ENCODE results near the gene NECAB3.

The NECAB3 gene

GRCh38 chr20:33686100-33686983 lies 12.1 kb upstream of the NECAB3 start, which contains the start of gene E2F1:
E2F1 (minus strand) TSS chr20:33686385; CDS start chr20:33686264, 121 bp downstream.
- peak within 1 kb of the TSS; percentile 80 for H3K4me3 Mint-ChIP-seq
- no peaks in the 10 kb centered on the region for H3K9me3 Mint-ChIP-seq
- peak; percentile 98 for DNase-seq
- no peak for TF ChIP-seq CTCF (IDR thresholded peaks at IDR 0.05)
- peaks cover 5% of the 10 kb centered on the region for H3K27me3 Mint-ChIP-seq (ENCODE audit: low read depth, poor library complexity)
- no peaks in the 10 kb centered on the region for H3K36me3 Mint-ChIP-seq (ENCODE audit: low read depth)
- H3K27ac Mint-ChIP-seq, result no peak within 1 kb of the TSS
- peaks cover 44% of the 10 kb centered on the region for H3K4me1 Mint-ChIP-seq

GRCh38 chr20:33685328-33686099 lies 11.3 kb upstream of the NECAB3 start:
- H3K9me3 Mint-ChIP-seq, result no peaks in the 10 kb centered on the region
- H3K4me3 Mint-ChIP-seq, result peak overlapping the region; percentile 79
- no peak for TF ChIP-seq CTCF (IDR thresholded peaks at IDR 0.05)
- H3K27ac Mint-ChIP-seq, result no peak overlapping the region
- no peak for DNase-seq
- H3K4me1 Mint-ChIP-seq, result peaks cover 44% of the 10 kb centered on the region
- H3K36me3 Mint-ChIP-seq (ENCODE audit: low read depth), result no peaks in the 10 kb centered on the region
- peaks cover 5% of the 10 kb centered on the region for H3K27me3 Mint-ChIP-seq (ENCODE audit: low read depth, poor library complexity)

- peak; percentile 48 for DNase-seq
- Mint-ChIP-seq H3K27ac (peak overlapping the region; percentile 40), H3K4me3 (peak overlapping the region; percentile 79), H3K27me3 (ENCODE audit: low read depth, poor library complexity) (peaks cover 5% of the 10 kb centered on the region), H3K36me3 (ENCODE audit: low read depth) (no peaks in the 10 kb centered on the region), H3K4me1 (peaks cover 40% of the 10 kb centered on the region), H3K9me3 (no peaks in the 10 kb centered on the region)
- no peak for TF ChIP-seq CTCF (IDR thresholded peaks at IDR 0.05)
These were observed 10.5 kb upstream of the NECAB3 start for GRCh38 chr20:33684533-33685327.

- H3K27ac Mint-ChIP-seq, result no peak overlapping the region
- peaks cover 2% of the 10 kb centered on the region for H3K27me3 Mint-ChIP-seq (ENCODE audit: low read depth, poor library complexity)
These were observed 7.6 kb upstream of the NECAB3 start for GRCh38 chr20:33681728-33682353.

More at GRCh38 chr20:33681728-33682353, 7.6 kb upstream of the NECAB3 start:
- Mint-ChIP-seq H3K36me3 (ENCODE audit: low read depth) (peaks cover 21% of the 10 kb centered on the region), H3K9me3 (no peaks in the 10 kb centered on the region), H3K4me1 (peaks cover 39% of the 10 kb centered on the region), H3K4me3 (no peak overlapping the region)
- no peak for TF ChIP-seq CTCF (IDR thresholded peaks at IDR 0.05)
- no peak for DNase-seq
